SK-N-SH (cell line): ENCODE data around the gene ERV3-1. TPM values are rescaled to one million over a fixed set of nuclear protein-coding genes. Genes with fewer than 3 reads are reported as not detected.
"Not testable (repeated sequence)": the region's sequence is repeated elsewhere in the genome, so short reads cannot be mapped to it uniquely, and the experiment has no call there.

Experiments used
- CTCF ChIA-PET: fragments of 300-600, 350-600 bp; formaldehyde crosslinking; extraction: SDS; loops from one replicate; lab custom pipeline; 2021; lab: Yijun Ruan, JAX
- POLR2A ChIA-PET: fragments of 350-600 bp; sonication (Branson Sonifier 250); formaldehyde crosslinking; extraction: SDS; loops from one replicate; lab custom pipeline; 2020; ENCODE audit warnings: antibody characterized with exemption, inconsistent platforms; lab: Yijun Ruan, JAX
- DNase-seq: peaks from one replicate; pipeline ENCODE4 v3.0.0; 2012
- H2AFZ ChIP-seq: fragments of 200-600 bp; sonication (generic); 2 replicates; pipeline ENCODE4 v1.8.1; 2016; ENCODE audit warnings: antibody characterized with exemption, mild to moderate bottlenecking, low read depth
- H3F3A ChIP-seq: fragments of 200-600 bp; sonication (generic); replicated peaks from 2 replicates; pipeline ENCODE3; 2016; ENCODE audit warnings: antibody characterized with exemption, mild to moderate bottlenecking; ENCODE audit not compliant: insufficient read depth
- H3K27ac ChIP-seq, 2 experiments: fragments of 200-500 bp in 1 of 2; fragments of 200-600 bp in 1 of 2; sonication (Bioruptor generic) in 1 of 2; sonication (generic), shearing (Covaris generic) in 1 of 2; 2 replicates each; pipeline versions ENCODE4 v1.5.1 to v1.6.1; 2014 to 2016; ENCODE audit warnings: low read depth in 2 of 2, inconsistent platforms in 1 of 2, low read length in 1 of 2, mild to moderate bottlenecking in 1 of 2, mixed read lengths in 1 of 2
- H3K27me3 ChIP-seq: fragments of 200-600 bp; sonication (generic), shearing (Covaris generic); 2 replicates; pipeline ENCODE4 v1.6.1; 2016; ENCODE audit warnings: mixed run types; ENCODE audit not compliant: insufficient read depth
- H3K36me3 ChIP-seq, 2 experiments: fragments of 200-500 bp in 1 of 2; fragments of 200-600 bp in 1 of 2; sonication (Bioruptor generic) in 1 of 2; sonication (generic) in 1 of 2; replicated peaks in 1 of 2; 2 replicates each; pipeline versions ENCODE3 to v1.5.1; 2014 to 2016; ENCODE audit warnings: low read length in 1 of 2, mild to moderate bottlenecking in 1 of 2; ENCODE audit not compliant: insufficient read depth in 2 of 2, control insufficient read depth in 1 of 2
- H3K4me1 ChIP-seq, 2 experiments: fragments of 200-500 bp in 1 of 2; fragments of 200-600 bp in 1 of 2; sonication (Bioruptor generic) in 1 of 2; sonication (generic), shearing (Covaris generic) in 1 of 2; 2 replicates each; pipeline versions ENCODE4 v1.5.1 to v1.6.1; 2014 to 2016; ENCODE audit warnings: low read depth in 1 of 2, low read length in 1 of 2, mixed run types in 1 of 2; ENCODE audit not compliant: insufficient read depth in 2 of 2, control insufficient read depth in 1 of 2
- H3K4me2 ChIP-seq: fragments of 200-600 bp; sonication (generic), shearing (Covaris generic); 2 replicates; pipeline ENCODE4 v1.6.1; 2017; ENCODE audit warnings: mixed run types
- H3K4me3 ChIP-seq, 2 experiments: fragments of 200-500 bp in 1 of 2; fragments of 200-600 bp in 1 of 2; sonication (Bioruptor generic) in 1 of 2; sonication (generic), shearing (Covaris generic) in 1 of 2; 2 replicates each; pipeline versions ENCODE4 v1.5.1 to v1.8.1; 2014 to 2016; ENCODE audit warnings: low read depth in 2 of 2, inconsistent platforms in 1 of 2, low read length in 1 of 2, mild to moderate bottlenecking in 1 of 2, mixed read lengths in 1 of 2, moderate library complexity in 1 of 2
- H3K79me2 ChIP-seq: fragments of 200-600 bp; sonication (generic); 2 replicates; pipeline ENCODE4 v1.8.1; 2017; ENCODE audit warnings: mild to moderate bottlenecking; ENCODE audit not compliant: insufficient read depth
- H3K9ac ChIP-seq: fragments of 200-600 bp; sonication (generic); 2 replicates; pipeline ENCODE4 v1.6.1; 2017; ENCODE audit warnings: mixed run types
- H3K9me2 ChIP-seq: fragments of 200-600 bp; sonication (generic); 2 replicates; pipeline ENCODE4 v1.6.1; 2017; ENCODE audit warnings: mixed run types
- H3K9me3 ChIP-seq: fragments of 200-600 bp; sonication (generic); 2 replicates; pipeline ENCODE4 v1.6.1; 2017; ENCODE audit warnings: mixed run types, mild to moderate bottlenecking, moderate library complexity
- H4K20me1 ChIP-seq: fragments of 200-600 bp; sonication (generic); 2 replicates; pipeline ENCODE4 v1.6.1; 2017; ENCODE audit warnings: mild to moderate bottlenecking, mixed run types; ENCODE audit not compliant: insufficient read depth
- ELF1 ChIP-seq: IDR thresholded peaks from 2 replicates; pipeline ENCODE4 v1.4.0; 2012
- EZH2phosphoT487 ChIP-seq: fragments of 200-600 bp; sonication (generic); IDR thresholded peaks from 2 replicates; pipeline ENCODE4 v1.6.1; 2017; ENCODE audit warnings: low read depth, mixed run types, mild to moderate bottlenecking, antibody characterized with exemption, moderate library complexity, borderline replicate concordance
- FOXJ3 ChIP-seq: sonication (generic); formaldehyde crosslinking; IDR thresholded peaks from 2 replicates; pipeline ENCODE4 v1.5.1; 2020; ENCODE audit warnings: mild to moderate bottlenecking, missing genetic modification reagents
- GABPA ChIP-seq: IDR thresholded peaks from 2 replicates; pipeline ENCODE4 v1.4.0; 2012; ENCODE audit warnings: low read depth, mild to moderate bottlenecking
- JUND ChIP-seq: IDR thresholded peaks from 2 replicates; pipeline ENCODE4 v1.4.0; 2012
- NFIC ChIP-seq: IDR thresholded peaks from 2 replicates; pipeline ENCODE4 v1.4.0; 2012; ENCODE audit warnings: borderline replicate concordance
- PBX3 ChIP-seq: IDR thresholded peaks from 2 replicates; pipeline ENCODE4; 2012
- POLR2AphosphoS5 ChIP-seq: IDR thresholded peaks from 2 replicates; pipeline ENCODE4 v1.6.1; 2012; ENCODE audit warnings: low read depth, low read length
- RAD21 ChIP-seq: IDR thresholded peaks from 2 replicates; pipeline ENCODE4 v1.6.1; 2012; ENCODE audit warnings: mild to moderate bottlenecking, low read length
- TEAD4 ChIP-seq: IDR thresholded peaks from 2 replicates; pipeline ENCODE4 v1.4.0; 2012; ENCODE audit warnings: mild to moderate bottlenecking, borderline replicate concordance; ENCODE audit not compliant: insufficient read depth
- ZBTB33 ChIP-seq: IDR thresholded peaks from 2 replicates; pipeline ENCODE4 v1.4.0; 2012; ENCODE audit warnings: low read depth, borderline replicate concordance
- WGBS: methylation state at CpG from one replicate; pipeline ENCODE4 v1.1.6; 2017; ENCODE audit warnings: low lambda C conversion rate; 5-methylcytosine and 5-hydroxymethylcytosine counted together
- polyA plus RNA-seq, 3 experiments: library from polyadenylated mRNA; depleted of rRNA; stranded (reverse); fragments of >200 nt; gene quantifications; 2 replicates each; pipeline ENCODE4 v1.2.3, GENCODE V29; 2012

Gene ERV3-1
- polyA plus RNA-seq, 1 of the 3 experiments (the other 2 are of a cell fraction) = 8.4 TPM

GRCh38 chr7:65006094-65006992 lies at the start of gene ERV3-1 (continued):
- TF ChIP-seq PBX3 = peak; percentile 98
- no peak for TF ChIP-seq ZBTB33
- TF ChIP-seq ELF1 = peak; percentile 99
- peak; percentile 99 for TF ChIP-seq POLR2AphosphoS5
- no peak for TF ChIP-seq FOXJ3 (CRISPR knock-in tag)
- TF ChIP-seq EZH2phosphoT487 = no peak
- TF ChIP-seq JUND = no peak
- no peak; the same call in 1 of the 2 replicates for TF ChIP-seq NFIC
- TF ChIP-seq GABPA = peak; percentile 65; the same call in 1 of the 2 replicates
- TF ChIP-seq RAD21 = peak; percentile 3; the same call in 1 of the 2 replicates
- TF ChIP-seq TEAD4 = no peak
- TF ChIP-seq, all 33 proteins: peak for 12

- H3K4me1 ChIP-seq, H3K9me2 ChIP-seq, H3K9ac ChIP-seq, H3K4me3 ChIP-seq, DNase-seq, H3K27me3 ChIP-seq, H3F3A ChIP-seq, H3K9me3 ChIP-seq, POLR2A ChIA-PET, H3K4me2 ChIP-seq, H2AFZ ChIP-seq, H4K20me1 ChIP-seq, CTCF ChIA-PET, H3K27ac ChIP-seq: not testable (repeated sequence)
- Histone ChIP-seq H3K36me3 (peaks cover 4 to 20% of the 10 kb centered on the region in 2 experiments), H3K79me2 (peaks cover 18% of the 10 kb centered on the region)
- WGBS = 96% methylated on average over 4 of the region's 4 CpGs
Measured at GRCh38 chr7:65055786-65056185, 49.3 kb upstream of the ERV3-1 start.

- H3K4me2 ChIP-seq, DNase-seq, POLR2A ChIA-PET: not testable (repeated sequence)
Measured at GRCh38 chr7:65054466-65054994, 48.0 kb upstream of the ERV3-1 start.

GRCh38 chr7:65051654-65052053 lies 45.2 kb upstream of the ERV3-1 start:
- H3K27me3 ChIP-seq, H4K20me1 ChIP-seq, H3K4me1 ChIP-seq, CTCF ChIA-PET, POLR2A ChIA-PET, H3K4me2 ChIP-seq, H3K9ac ChIP-seq, DNase-seq, H3K4me3 ChIP-seq, H3K9me3 ChIP-seq, H3K9me2 ChIP-seq, H3F3A ChIP-seq, H2AFZ ChIP-seq, H3K27ac ChIP-seq: not testable (repeated sequence)
- peaks cover 0 to 28% of the 10 kb centered on the region in 2 experiments for H3K36me3 ChIP-seq
- 76% methylated on average over 2 of the region's 3 CpGs for WGBS
- peaks cover 45% of the 10 kb centered on the region for H3K79me2 ChIP-seq

More at GRCh38 chr7:65054466-65054994, 48.0 kb upstream of the ERV3-1 start:
- CTCF ChIA-PET, H2AFZ ChIP-seq, H3K9me2 ChIP-seq, H4K20me1 ChIP-seq, H3K9me3 ChIP-seq, H3K4me3 ChIP-seq, H3K27me3 ChIP-seq, H3K4me1 ChIP-seq, H3K27ac ChIP-seq, H3F3A ChIP-seq, H3K9ac ChIP-seq: not testable (repeated sequence)
- H3K36me3 ChIP-seq = peaks cover 4 to 31% of the 10 kb centered on the region in 2 experiments
- peaks cover 25% of the 10 kb centered on the region for H3K79me2 ChIP-seq
- WGBS = 44% methylated on average over 2 of the region's 2 CpGs

GRCh38 chr7:65051139-65051538 lies 44.7 kb upstream of the ERV3-1 start:
- H3K36me3 ChIP-seq = peaks cover 0 to 24% of the 10 kb centered on the region in 2 experiments
- H3F3A ChIP-seq, H4K20me1 ChIP-seq, POLR2A ChIA-PET, H3K4me1 ChIP-seq, H3K9ac ChIP-seq, H3K9me3 ChIP-seq, DNase-seq, H3K4me2 ChIP-seq, H3K4me3 ChIP-seq, CTCF ChIA-PET, H2AFZ ChIP-seq, H3K27me3 ChIP-seq, H3K9me2 ChIP-seq, H3K27ac ChIP-seq: not testable (repeated sequence)
- peaks cover 45% of the 10 kb centered on the region for H3K79me2 ChIP-seq
